Type B pancreatic cell (in vitro differentiated cells): Measurements from ENCODE around the gene MAP2K5. TPM values are rescaled to one million over a fixed set of nuclear protein-coding genes. Genes with fewer than 3 reads are reported as not detected.

Experiments used
- DNase-seq: peaks from one replicate; pipeline ENCODE4 v3.0.0; 2021; ENCODE audit warnings: mixed read lengths; ENCODE audit not compliant: unreplicated experiment; ENCODE audit errors: extremely low spot score
- H3K27ac Mint-ChIP-seq: 2 replicates; pipeline ENCODE4 v1.8.0; 2021; ENCODE audit warnings: mild to moderate bottlenecking, mixed read lengths
- H3K27me3 Mint-ChIP-seq: 2 replicates; pipeline ENCODE4 v1.8.0; 2021; ENCODE audit warnings: mixed read lengths
- H3K36me3 Mint-ChIP-seq: 2 replicates; pipeline ENCODE4 v1.8.0; 2021; ENCODE audit warnings: mixed read lengths
- H3K4me1 Mint-ChIP-seq: one replicate; pipeline ENCODE4 v1.8.0; 2021; ENCODE audit warnings: mixed read lengths; ENCODE audit not compliant: unreplicated experiment
- H3K4me3 Mint-ChIP-seq: 2 replicates; pipeline ENCODE4 v1.8.0; 2021; ENCODE audit warnings: mild to moderate bottlenecking, mixed read lengths
- H3K9me3 Mint-ChIP-seq: 2 replicates; pipeline ENCODE4 v1.8.0; 2021; ENCODE audit warnings: mixed read lengths
- total RNA-seq: library from RNA; stranded (reverse); gene quantifications from 2 replicates; pipeline ENCODE4 v1.2.1, GENCODE V29; 2021; ENCODE audit warnings: low replicate concordance
- TF ChIP-seq, protein P1 (sequence below): fragments of 200-600 bp; sonication (generic); conservative IDR thresholded peaks from 2 replicates; pipeline ENCODE4 v1.5.0; 2021; ENCODE audit warnings: antibody characterized with exemption, mild to moderate bottlenecking

The MAP2K5 gene
- total RNA-seq, 1 donor from 2014 or later, result 21.8 TPM

GRCh38 chr15:67801926-67802914, 259.7 kb downstream of the MAP2K5 start:
- H3K4me3 Mint-ChIP-seq, result no peak overlapping the region
- no peak overlapping the region for H3K27ac Mint-ChIP-seq
- TF ChIP-seq, protein P1, sequence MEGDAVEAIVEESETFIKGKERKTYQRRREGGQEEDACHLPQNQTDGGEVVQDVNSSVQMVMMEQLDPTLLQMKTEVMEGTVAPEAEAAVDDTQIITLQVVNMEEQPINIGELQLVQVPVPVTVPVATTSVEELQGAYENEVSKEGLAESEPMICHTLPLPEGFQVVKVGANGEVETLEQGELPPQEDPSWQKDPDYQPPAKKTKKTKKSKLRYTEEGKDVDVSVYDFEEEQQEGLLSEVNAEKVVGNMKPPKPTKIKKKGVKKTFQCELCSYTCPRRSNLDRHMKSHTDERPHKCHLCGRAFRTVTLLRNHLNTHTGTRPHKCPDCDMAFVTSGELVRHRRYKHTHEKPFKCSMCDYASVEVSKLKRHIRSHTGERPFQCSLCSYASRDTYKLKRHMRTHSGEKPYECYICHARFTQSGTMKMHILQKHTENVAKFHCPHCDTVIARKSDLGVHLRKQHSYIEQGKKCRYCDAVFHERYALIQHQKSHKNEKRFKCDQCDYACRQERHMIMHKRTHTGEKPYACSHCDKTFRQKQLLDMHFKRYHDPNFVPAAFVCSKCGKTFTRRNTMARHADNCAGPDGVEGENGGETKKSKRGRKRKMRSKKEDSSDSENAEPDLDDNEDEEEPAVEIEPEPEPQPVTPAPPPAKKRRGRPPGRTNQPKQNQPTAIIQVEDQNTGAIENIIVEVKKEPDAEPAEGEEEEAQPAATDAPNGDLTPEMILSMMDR, result no peak
- no peaks in the 10 kb centered on the region for H3K4me1 Mint-ChIP-seq
- no peaks in the 10 kb centered on the region for H3K27me3 Mint-ChIP-seq
- no peaks in the 10 kb centered on the region for H3K36me3 Mint-ChIP-seq
- DNase-seq, result peak; percentile 58
- no peaks in the 10 kb centered on the region for H3K9me3 Mint-ChIP-seq

- TF ChIP-seq, protein P1, result no peak
- Mint-ChIP-seq H3K4me3 (no peak overlapping the region), H3K27me3 (no peaks in the 10 kb centered on the region), H3K36me3 (peaks cover 4% of the 10 kb centered on the region), H3K27ac (no peak overlapping the region), H3K4me1 (no peaks in the 10 kb centered on the region), H3K9me3 (no peaks in the 10 kb centered on the region)
- peak; percentile 56 for DNase-seq
Observed at GRCh38 chr15:67803299-67803698, 260.8 kb downstream of the MAP2K5 start.

DNA sequence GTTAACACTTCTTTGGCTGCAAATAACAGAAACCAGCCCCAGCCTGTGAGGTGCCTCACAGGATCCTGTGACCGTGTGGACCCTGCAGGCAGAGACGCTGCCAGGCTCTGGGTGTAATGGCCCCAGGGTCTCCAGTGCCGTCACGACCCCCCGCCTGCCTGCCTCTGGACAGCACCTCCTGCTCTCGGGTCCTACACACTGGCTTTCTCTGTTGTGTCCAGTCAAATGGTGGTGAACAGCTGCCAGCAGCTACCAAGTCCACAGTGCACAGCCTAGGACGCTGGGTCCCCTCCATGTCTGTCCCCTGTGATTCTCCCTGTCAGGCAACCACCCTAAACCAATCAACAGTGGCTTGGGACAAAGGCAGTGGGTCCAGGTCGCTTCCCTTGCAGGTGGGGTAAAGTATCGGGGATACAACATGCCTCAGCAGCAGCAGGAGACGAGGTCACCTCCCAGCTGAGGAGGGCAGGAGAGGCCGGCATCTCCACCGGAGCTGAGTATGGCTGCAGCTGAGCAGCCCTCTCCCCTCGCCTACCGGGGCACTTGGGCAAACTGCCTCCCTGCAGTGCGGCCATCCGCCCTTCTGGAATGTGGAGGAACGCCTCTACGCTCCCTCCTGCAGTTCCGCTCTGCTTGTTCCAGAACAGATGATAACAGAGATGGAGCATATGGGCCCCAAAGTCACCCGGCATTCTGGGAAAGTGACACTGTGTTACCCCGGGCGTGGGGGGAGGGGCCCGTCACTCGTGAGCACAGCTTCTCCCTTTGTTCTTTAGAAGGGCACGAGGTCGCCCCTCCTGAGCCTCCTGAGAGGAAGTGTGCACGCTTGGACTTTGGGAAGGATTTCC, 261.7 kb downstream of the MAP2K5 start:
- Mint-ChIP-seq H3K4me1 (no peaks in the 10 kb centered on the region), H3K27ac (no peak overlapping the region), H3K9me3 (no peaks in the 10 kb centered on the region), H3K27me3 (no peaks in the 10 kb centered on the region), H3K36me3 (peaks cover 4% of the 10 kb centered on the region), H3K4me3 (no peak overlapping the region)
- DNase-seq, result peak; percentile 68
- TF ChIP-seq, protein P1, result no peak

GRCh38 chr15:67805008-67805665, 262.6 kb downstream of the MAP2K5 start:
- H3K4me3 Mint-ChIP-seq, result no peak overlapping the region
- TF ChIP-seq, protein P1, result no peak
- no peak overlapping the region for H3K27ac Mint-ChIP-seq
- H3K36me3 Mint-ChIP-seq, result peaks cover 4% of the 10 kb centered on the region
- H3K4me1 Mint-ChIP-seq, result no peaks in the 10 kb centered on the region
- H3K27me3 Mint-ChIP-seq, result no peaks in the 10 kb centered on the region
- H3K9me3 Mint-ChIP-seq, result no peaks in the 10 kb centered on the region
- DNase-seq, result peak; percentile 64
